ENCODE results near the gene TRAF1. TPM values are rescaled to one million over a fixed set of nuclear protein-coding genes. Genes with fewer than 3 reads are reported as not detected.
A peak's percentile ranks its signal among the peaks of the same experiment; 100 is the strongest.

Gene TRAF1
- total RNA-seq, 4 donors from 2014 or later, result 1.2 to 14.3 (median 7.1) TPM

GRCh38 chr9:120875643-120875953 lies 51.0 kb downstream of the TRAF1 start:
- peaks cover 0 to 36% of the 10 kb centered on the region in 2 donors for H3K36me3 ChIP-seq
- no peak for ATAC-seq
- WGBS, 2 donors (ENCODE audit: low coverage in 1 of 2), result 53% methylated on average over 3 to 5 of the region's 7 CpGs
- H3K27me3 ChIP-seq, result no peaks in the 10 kb centered on the region
- no peaks in the 10 kb centered on the region for H3K9me3 ChIP-seq
- peak overlapping the region in 1 of 2 donors; percentile 80 for H3K4me3 ChIP-seq
- no peak for TF ChIP-seq POLR2AphosphoS5 (IDR thresholded peaks at IDR 0.05)
- H3K4me1 ChIP-seq, result peaks cover 0 to 24% (median 11%) of the 10 kb centered on the region in 3 donors
- peak overlapping the region; percentile 98 to 100 (median 98) for H3K27ac ChIP-seq

GRCh38 chr9:120875195-120875565 lies 51.4 kb downstream of the TRAF1 start:
- 48 to 56% methylated on average over 4 of the region's 4 CpGs for WGBS, 2 donors (ENCODE audit: low coverage in 1 of 2)
- Histone ChIP-seq H3K4me3 (no peak overlapping the region), H3K9me3 (no peaks in the 10 kb centered on the region)

GRCh38 chr9:120874226-120875194 lies 52.1 kb downstream of the TRAF1 start:
- Histone ChIP-seq H3K4me1 (peaks cover 0 to 33% (median 14%) of the 10 kb centered on the region in 3 donors), H3K27ac (peak overlapping the region in 3 of 4 donors; percentile 98 to 100 (median 98)), H3K27me3 (no peaks in the 10 kb centered on the region), H3K9me3 (no peaks in the 10 kb centered on the region), H3K36me3 (peaks cover 0 to 46% of the 10 kb centered on the region in 2 donors), H3K4me3 (no peak overlapping the region)
- whole genome bisulfite sequencing, 2 donors (ENCODE audit: low coverage in 1 of 2), result 88 to 91% methylated on average over 3 to 5 of the region's 10 CpGs
- TF ChIP-seq POLR2AphosphoS5 (IDR thresholded peaks at IDR 0.05), result no peak
- no peak for TF ChIP-seq CTCF (IDR thresholded peaks at IDR 0.05)
- TF ChIP-seq EP300 (IDR thresholded peaks at IDR 0.05), result no peak
- ATAC-seq, result no peak

More at GRCh38 chr9:120875195-120875565, 51.4 kb downstream of the TRAF1 start:
- no peak for ATAC-seq
- Histone ChIP-seq H3K4me1 (peaks cover 0 to 26% (median 11%) of the 10 kb centered on the region in 3 donors), H3K36me3 (peaks cover 0 to 41% of the 10 kb centered on the region in 2 donors), H3K27ac (peak overlapping the region; percentile 98 to 100 (median 98)), H3K27me3 (no peaks in the 10 kb centered on the region)
- TF ChIP-seq EP300 (IDR thresholded peaks at IDR 0.05) (no peak), CTCF (IDR thresholded peaks at IDR 0.05) (no peak), POLR2A (IDR thresholded peaks at IDR 0.05) (no peak), POLR2AphosphoS5 (IDR thresholded peaks at IDR 0.05) (no peak)

- no peaks in the 10 kb centered on the region for H3K9me3 ChIP-seq
- no peaks in the 10 kb centered on the region for H3K27me3 ChIP-seq
- peaks cover 0 to 46% of the 10 kb centered on the region in 2 donors for H3K36me3 ChIP-seq
- peaks cover 0 to 38% (median 18%) of the 10 kb centered on the region in 3 donors for H3K4me1 ChIP-seq
- H3K4me3 ChIP-seq, result no peak overlapping the region
- H3K27ac ChIP-seq, result peak overlapping the region in 1 of 4 donors; percentile 7
- no peak for ATAC-seq
- WGBS, 2 donors (ENCODE audit: low coverage in 1 of 2), result 38 to 60% methylated on average over 2 to 3 of the region's 4 CpGs
- TF ChIP-seq EP300 (IDR thresholded peaks at IDR 0.05), result no peak
- no peak for TF ChIP-seq POLR2A (IDR thresholded peaks at IDR 0.05)
- no peak for TF ChIP-seq POLR2AphosphoS5 (IDR thresholded peaks at IDR 0.05)
- no peak for TF ChIP-seq CTCF (IDR thresholded peaks at IDR 0.05)
Measured at GRCh38 chr9:120873512-120873911, 53.1 kb downstream of the TRAF1 start.

- peak overlapping the region in 1 of 4 donors; percentile 7 for H3K27ac ChIP-seq
- WGBS, 2 donors (ENCODE audit: low coverage in 1 of 2), result 40% methylated on average over 1 of the region's 3 CpGs; no CpG with 5 or more reads in 1 of the 2 donors
- no peak for ATAC-seq
Measured at GRCh38 chr9:120872791-120873502, 53.6 kb downstream of the TRAF1 start.

More at GRCh38 chr9:120872791-120873502, 53.6 kb downstream of the TRAF1 start:
- Histone ChIP-seq H3K4me1 (peaks cover 0 to 38% (median 21%) of the 10 kb centered on the region in 3 donors), H3K9me3 (no peaks in the 10 kb centered on the region), H3K27me3 (no peaks in the 10 kb centered on the region), H3K36me3 (peaks cover 0 to 46% of the 10 kb centered on the region in 2 donors), H3K4me3 (no peak overlapping the region)
- TF ChIP-seq EP300 (IDR thresholded peaks at IDR 0.05), result no peak
- no peak for TF ChIP-seq CTCF (IDR thresholded peaks at IDR 0.05)
- no peak for TF ChIP-seq POLR2A (IDR thresholded peaks at IDR 0.05)
- no peak for TF ChIP-seq POLR2AphosphoS5 (IDR thresholded peaks at IDR 0.05)
